GM08714 (cell line): ENCODE data around the gene CCHCR1.
"Not testable (repeated sequence)": the region's sequence is repeated elsewhere in the genome, so short reads cannot be mapped to it uniquely, and the experiment has no call there.

Experiments
- H3K4me3 ChIP-seq: fragments of 200-500 bp; sonication (Bioruptor generic); 2 replicates; pipeline ENCODE4 v1.5.1; 2014; ENCODE audit warnings: mild to moderate bottlenecking, low read length, inconsistent platforms
- ZNF274 ChIP-seq: IDR thresholded peaks from 2 replicates; pipeline ENCODE4 v1.6.1; 2012; ENCODE audit warnings: mild to moderate bottlenecking, low read depth, low read length

Gene CCHCR1

GRCh38 chr6:31190488-31190887, 32.9 kb upstream of the CCHCR1 start:
- no peak for TF ChIP-seq ZNF274
- H3K4me3 ChIP-seq, result no peak overlapping the region

- H3K4me3 ChIP-seq, result not testable (repeated sequence)
Observed at GRCh38 chr6:31189223-31189622, 31.6 kb upstream of the CCHCR1 start.

- no peak for TF ChIP-seq ZNF274
- H3K4me3 ChIP-seq, result no peak overlapping the region
Observed at GRCh38 chr6:31187780-31188194, 30.2 kb upstream of the CCHCR1 start.

- H3K4me3 ChIP-seq, result peak overlapping the region; percentile 58; the same call in 1 of the 2 replicates
Observed at GRCh38 chr6:31186052-31186734, 28.6 kb upstream of the CCHCR1 start.

GRCh38 chr6:31185695-31186051, 28.1 kb upstream of the CCHCR1 start:
- H3K4me3 ChIP-seq, result peak overlapping the region; percentile 58

More at GRCh38 chr6:31186052-31186734, 28.6 kb upstream of the CCHCR1 start:
- no peak for TF ChIP-seq ZNF274

GRCh38 chr6:31183859-31184258, 26.3 kb upstream of the CCHCR1 start:
- H3K4me3 ChIP-seq, result not testable (repeated sequence)

- not testable (repeated sequence) for H3K4me3 ChIP-seq
Observed at GRCh38 chr6:31183287-31183686, 25.7 kb upstream of the CCHCR1 start.

GRCh38 chr6:31180500-31180899, 22.9 kb upstream of the CCHCR1 start:
- no peak for TF ChIP-seq ZNF274
- H3K4me3 ChIP-seq, result peak overlapping the region; percentile 69; the same call in 1 of the 2 replicates

- H3K4me3 ChIP-seq, result peak overlapping the region; percentile 69; the same call in 1 of the 2 replicates
- TF ChIP-seq ZNF274, result no peak
Observed at GRCh38 chr6:31179896-31180295, 22.3 kb upstream of the CCHCR1 start.

- no peak overlapping the region for H3K4me3 ChIP-seq
Observed at GRCh38 chr6:31179042-31179386, 21.4 kb upstream of the CCHCR1 start.

GRCh38 chr6:31178143-31179041, 20.8 kb upstream of the CCHCR1 start:
- H3K4me3 ChIP-seq, result no peak overlapping the region
- TF ChIP-seq ZNF274, result no peak

More at GRCh38 chr6:31179042-31179386, 21.4 kb upstream of the CCHCR1 start:
- no peak for TF ChIP-seq ZNF274

GRCh38 chr6:31175971-31176370, 18.4 kb upstream of the CCHCR1 start:
- no peak for TF ChIP-seq ZNF274

GRCh38 chr6:31174378-31174777, 16.8 kb upstream of the CCHCR1 start:
- TF ChIP-seq ZNF274, result no peak
- H3K4me3 ChIP-seq, result no peak overlapping the region

More at GRCh38 chr6:31175971-31176370, 18.4 kb upstream of the CCHCR1 start:
- H3K4me3 ChIP-seq, result no peak overlapping the region

GRCh38 chr6:31173406-31173805, 15.8 kb upstream of the CCHCR1 start:
- TF ChIP-seq ZNF274, result no peak
- H3K4me3 ChIP-seq, result no peak overlapping the region

GRCh38 chr6:31172973-31173384, 15.4 kb upstream of the CCHCR1 start:
- no peak for TF ChIP-seq ZNF274
- H3K4me3 ChIP-seq, result no peak overlapping the region
